ENCODE data around the gene EPHB3.

GRCh38 chr3:184592371-184593219 lies 31.0 kb downstream of the EPHB3 start:
- no peak for TF ChIP-seq CTCF (IDR thresholded peaks at IDR 0.05)
- no peak for TF ChIP-seq POLR2AphosphoS5 (IDR thresholded peaks at IDR 0.05)
- no peak for TF ChIP-seq POLR2A (IDR thresholded peaks at IDR 0.05)
